Middle frontal gyrus (tissue), 1 donor: Measurements from ENCODE around the gene LIN7C.
"Not testable (repeated sequence)": the region's sequence is repeated elsewhere in the genome, so short reads cannot be mapped to it uniquely, and the experiment has no call there.

Experiments used
- DNase-seq: peaks from one replicate; pipeline ENCODE4 v3.0.0-alpha.2; 2015; ENCODE audit warnings: low spot score; ENCODE audit errors: extremely low spot score

Gene LIN7C

DNA sequence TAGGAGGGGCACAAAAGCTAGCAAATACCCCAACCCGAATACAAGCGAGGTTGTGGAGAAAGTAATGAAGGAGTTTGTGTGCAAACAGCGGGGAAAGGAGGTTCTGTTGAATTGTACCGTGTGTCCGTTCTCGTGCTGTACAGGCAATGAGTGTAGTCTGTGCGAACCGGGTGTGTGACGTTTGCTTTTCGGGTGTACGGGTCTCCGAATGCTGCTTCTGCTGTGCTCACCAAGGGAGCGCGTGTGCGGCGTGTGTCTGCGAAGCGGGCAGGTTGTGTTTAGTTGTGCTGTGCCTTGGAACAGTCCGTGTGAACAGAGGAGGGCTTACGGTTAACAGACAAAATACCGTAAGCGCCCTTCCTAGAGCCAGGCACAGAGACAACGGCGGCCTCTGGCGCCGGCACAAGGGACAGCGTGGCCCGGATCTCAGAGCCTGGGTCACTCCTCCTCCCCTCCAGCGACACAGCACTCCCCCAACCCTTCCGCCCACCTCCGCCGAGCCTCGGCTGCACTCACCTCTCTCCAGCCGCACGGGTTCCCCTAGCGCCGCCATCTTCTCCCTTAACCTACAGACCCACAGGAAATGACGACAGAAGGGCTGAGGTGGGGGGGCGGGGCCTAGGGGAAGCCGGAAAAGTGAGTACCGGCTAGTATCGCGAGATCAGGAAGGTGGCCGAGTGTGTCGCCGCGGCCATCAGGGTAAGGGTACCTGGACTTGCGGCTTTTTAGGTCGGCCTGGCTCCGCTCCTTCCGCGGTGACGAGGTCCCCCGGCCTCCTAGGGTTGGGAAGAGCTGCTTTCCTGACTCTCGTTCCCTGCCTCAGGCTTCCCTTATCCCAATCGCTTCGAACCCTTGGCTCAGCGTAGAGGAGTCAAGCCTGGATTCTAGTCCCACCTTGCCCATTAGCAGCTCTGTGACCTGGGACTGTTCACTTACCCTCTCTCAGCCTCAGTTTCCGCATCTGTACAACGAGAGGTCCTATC, at the start of gene LIN7C:
TSS of gene LIN7C (minus strand) at position 570 of the 983 bp plus-strand sequence. CDS start at position 553, 17 bp downstream.
- peak; percentile 87 for DNase-seq

DNA sequence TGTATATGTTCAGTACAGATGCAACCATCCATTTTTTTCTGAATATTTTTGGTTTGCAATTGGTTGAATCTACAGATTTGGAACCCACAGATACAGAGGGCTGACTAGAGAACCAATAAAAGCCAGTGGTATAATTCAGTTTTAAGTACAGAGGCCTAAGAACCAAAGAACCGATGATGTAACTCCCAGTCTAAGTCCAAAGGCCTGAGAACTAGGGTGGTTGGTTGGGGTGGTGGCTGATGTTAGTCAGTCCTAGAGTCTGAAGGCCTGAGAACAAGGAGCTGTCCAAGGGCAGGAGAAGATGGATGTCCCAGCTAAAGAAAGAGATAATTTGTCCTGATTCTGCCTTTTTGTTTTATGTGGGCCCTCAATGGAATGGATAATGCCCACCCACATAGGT, 48.7 kb upstream of the LIN7C start:
- no peak for DNase-seq

DNA sequence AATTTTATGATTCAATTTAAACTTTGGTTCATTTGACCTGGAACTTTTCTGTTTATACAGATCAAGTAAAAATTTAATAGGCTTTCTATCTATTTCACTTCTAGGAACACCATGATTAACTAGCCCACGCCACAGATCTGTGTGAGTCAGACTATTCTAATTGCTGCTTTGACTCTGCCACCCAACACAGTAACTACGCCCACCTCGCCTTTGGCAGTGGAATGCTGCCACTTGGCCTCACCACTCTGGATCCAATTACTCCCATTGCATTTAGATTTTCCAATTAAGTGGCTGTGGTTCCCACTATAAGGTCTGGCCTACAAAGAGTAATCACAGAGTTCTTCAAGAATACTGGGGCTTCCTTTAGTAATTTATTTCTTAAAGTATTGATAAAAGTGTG, 46.6 kb upstream of the LIN7C start:
- no peak for DNase-seq

DNA sequence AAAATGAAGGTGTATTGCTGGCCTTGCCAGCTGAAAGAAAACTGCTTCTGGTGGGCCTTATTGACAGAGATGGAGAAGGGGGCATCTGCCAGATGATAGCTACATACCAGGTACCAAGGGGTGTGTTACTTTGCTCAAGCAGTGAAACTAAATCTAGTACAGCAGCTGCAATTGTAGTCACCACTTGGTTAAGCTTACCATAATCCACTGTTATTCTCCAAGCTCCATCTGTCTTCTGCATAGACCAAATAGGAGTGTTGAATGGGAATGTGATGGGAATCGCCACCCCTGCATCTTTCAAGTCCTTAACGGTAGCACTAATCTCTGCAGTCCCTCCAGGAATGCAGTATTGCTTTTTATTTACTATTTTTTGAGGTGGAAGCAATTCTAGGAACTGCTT, 45.8 kb upstream of the LIN7C start:
- DNase-seq = no peak

GRCh38 chr11:27551127-27551526, 44.6 kb upstream of the LIN7C start:
- no peak for DNase-seq

GRCh38 chr11:27545946-27546345, 39.4 kb upstream of the LIN7C start:
- DNase-seq = no peak

- no peak for DNase-seq
Observed at GRCh38 chr11:27545035-27545434, 38.5 kb upstream of the LIN7C start.

GRCh38 chr11:27541790-27542189, 35.2 kb upstream of the LIN7C start:
- no peak for DNase-seq

GRCh38 chr11:27540051-27540450, 33.5 kb upstream of the LIN7C start:
- no peak for DNase-seq

DNA sequence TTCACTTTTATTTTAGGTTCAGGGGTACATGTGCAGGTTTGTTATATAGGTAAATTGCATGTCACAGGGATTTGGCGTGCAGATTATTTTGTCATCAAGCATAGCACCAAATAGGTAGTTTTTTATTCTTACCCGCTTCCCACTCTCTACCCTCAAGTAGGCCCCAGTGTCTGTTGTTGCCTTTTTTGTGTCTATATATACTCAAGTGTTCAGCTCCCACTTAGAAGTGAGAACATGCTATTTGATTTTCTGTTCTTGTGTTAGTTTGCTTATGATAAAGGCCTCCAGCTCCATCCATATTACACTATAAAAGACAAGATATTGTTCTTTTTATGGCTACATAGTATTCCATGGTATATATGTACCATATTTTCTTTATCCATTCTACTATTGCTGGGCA, 28.5 kb upstream of the LIN7C start:
- DNase-seq = no peak

GRCh38 chr11:27532652-27533325, 26.2 kb upstream of the LIN7C start:
- no peak for DNase-seq

GRCh38 chr11:27528712-27529111, 22.1 kb upstream of the LIN7C start:
- no peak for DNase-seq

- DNase-seq = no peak
Observed at GRCh38 chr11:27526535-27526934, 20.0 kb upstream of the LIN7C start.

DNA sequence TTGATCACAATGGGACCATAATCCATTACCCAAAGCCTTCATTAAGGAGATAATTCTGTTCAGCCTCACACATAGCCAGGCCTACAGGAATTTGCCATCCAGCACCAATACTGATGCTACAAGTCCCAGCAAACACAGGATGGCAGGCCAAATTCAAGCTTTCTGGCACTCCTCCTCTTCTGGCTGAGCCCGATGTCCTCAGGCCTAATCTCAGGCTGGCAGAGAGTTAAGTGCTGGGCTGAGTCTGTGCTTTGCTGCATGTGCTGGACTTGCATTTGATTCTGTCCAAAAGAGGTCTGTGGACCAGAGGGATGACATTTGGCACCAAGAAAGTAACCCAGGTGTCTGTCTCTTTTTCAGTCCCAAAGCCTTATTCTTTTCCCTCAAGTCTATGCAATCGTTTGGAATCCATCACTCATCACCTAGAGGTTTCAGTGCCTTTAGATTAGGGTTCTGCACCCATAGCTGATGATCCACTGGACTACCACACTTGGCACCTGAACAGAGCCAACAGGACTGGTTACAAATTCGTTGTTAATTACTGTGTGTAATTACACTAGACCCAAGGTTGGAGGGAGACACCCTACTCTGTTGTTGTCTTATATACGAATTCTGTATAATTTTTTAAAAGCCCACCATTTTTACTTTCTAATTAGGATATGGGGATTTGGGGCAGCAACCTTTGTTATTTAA, 19.4 kb upstream of the LIN7C start:
- no peak for DNase-seq

DNA sequence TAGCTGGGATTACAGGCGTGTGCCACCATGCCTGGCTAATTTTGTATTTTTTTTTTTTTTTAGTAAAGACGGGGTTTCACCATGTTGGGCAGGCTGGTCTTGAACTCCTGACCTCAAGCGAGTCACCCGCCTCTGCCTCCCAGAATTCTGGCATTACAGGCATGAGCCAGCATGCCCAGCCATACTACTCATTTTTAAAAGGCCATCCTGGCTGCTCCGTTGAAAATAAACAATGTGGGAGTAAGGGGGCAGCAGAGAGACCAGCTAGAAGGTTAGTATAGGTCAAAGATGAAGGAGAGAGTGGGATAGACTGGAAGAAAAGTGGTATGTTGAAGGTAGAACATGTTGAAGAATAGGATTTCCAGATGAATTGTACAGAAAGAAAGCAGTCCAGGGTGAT, 17.6 kb upstream of the LIN7C start:
- no peak for DNase-seq

DNA sequence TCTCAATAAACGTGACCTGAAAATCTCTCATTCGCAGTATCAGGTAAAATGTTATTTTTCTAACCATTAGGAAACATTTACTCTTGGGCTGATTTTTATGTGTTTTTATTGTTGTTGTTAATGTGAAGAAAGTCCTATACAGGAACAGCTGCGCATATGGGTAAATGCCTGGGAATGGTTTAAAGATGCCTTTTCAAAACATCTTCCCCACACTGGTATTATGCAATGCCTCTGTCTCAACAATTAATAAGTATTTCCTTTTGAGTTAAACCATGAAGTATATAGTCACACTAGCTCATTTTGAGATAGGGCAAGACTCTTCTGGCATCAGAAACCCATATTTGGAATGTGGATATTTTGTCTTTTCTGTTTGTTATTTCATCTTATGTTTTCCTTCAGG, 13.7 kb upstream of the LIN7C start:
- no peak for DNase-seq

- no peak for DNase-seq
Observed at GRCh38 chr11:27518518-27518917, 11.9 kb upstream of the LIN7C start.

DNA sequence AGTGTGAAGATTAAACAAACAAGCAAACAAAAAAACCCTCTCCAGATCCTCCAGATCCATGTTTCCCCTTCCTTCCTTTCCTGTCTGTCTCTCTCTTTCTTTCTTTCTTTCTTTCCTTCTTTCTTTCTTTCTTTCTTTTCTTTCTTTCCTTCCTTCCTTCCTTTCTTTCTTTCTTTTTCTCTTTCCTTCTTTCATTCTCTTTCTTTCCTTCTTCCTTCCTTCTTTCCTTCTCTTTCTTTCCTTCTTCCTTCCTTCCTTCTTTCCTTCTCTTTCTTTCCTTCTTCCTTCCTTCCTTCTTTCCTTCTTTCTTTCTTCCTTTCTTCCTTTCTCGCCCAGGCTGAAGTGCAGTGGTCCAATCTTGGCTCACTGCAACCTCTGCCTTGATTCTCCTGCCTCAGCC, 10.9 kb upstream of the LIN7C start:
- DNase-seq = not testable (repeated sequence)

DNA sequence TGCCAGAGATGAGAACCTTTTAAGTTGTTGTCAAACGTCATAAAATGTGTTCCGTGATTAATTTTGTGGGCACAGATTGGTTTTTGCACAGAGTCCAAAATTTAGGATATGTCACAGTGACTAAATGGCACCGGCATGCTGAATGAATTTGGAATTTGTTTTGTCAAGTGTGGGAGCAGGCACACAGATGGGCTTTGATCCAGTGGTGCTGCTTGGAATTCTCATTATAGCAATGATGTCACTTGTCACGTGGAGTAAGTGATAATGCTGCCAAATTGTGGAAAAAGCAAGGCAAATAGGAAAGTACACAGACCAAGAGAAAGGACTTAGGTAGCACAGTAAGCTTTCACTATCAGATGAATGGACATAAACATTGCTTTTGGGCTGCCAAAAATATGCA, 8.0 kb upstream of the LIN7C start:
- DNase-seq = no peak

GRCh38 chr11:27514076-27514475, 7.5 kb upstream of the LIN7C start:
- no peak for DNase-seq

- no peak for DNase-seq
Observed at GRCh38 chr11:27513389-27513788, 6.8 kb upstream of the LIN7C start.

DNA sequence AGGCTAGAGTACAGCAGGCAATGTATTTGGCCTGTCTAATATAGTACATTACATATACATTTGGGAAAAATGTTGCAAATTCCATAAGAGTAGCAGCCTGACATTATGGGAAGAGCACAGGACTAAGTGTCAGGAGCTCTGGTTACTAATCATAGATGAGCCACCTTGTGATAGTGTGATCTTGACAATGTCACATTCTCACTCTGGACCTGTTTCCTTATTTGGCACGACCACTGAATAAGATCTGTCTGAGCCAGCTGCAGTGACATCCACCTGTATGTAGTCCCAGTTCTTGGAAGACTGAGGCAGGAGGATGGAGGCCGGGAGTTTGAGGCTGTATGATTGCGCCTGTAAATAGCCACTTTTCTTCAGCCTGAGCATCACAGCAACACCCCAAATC, 5.7 kb upstream of the LIN7C start:
- no peak for DNase-seq
